Caco-2 (cell line): ENCODE data around the gene OSCP1. TPM values are rescaled to one million over a fixed set of nuclear protein-coding genes. Genes with fewer than 3 reads are reported as not detected.

Experiments
- BruUV-seq: library from RNA; stranded (reverse); fragments of 400-500 nt; replicated peaks from 2 replicates; lab custom pipeline; 2021; lab: Mats Ljungman, UMichigan
- CTCF ChIA-PET: fragments of 300-600 bp; sonication (Branson Sonifier 250); formaldehyde crosslinking; loops from one replicate; lab custom pipeline; 2022; ENCODE audit warnings: antibody characterized with exemption; lab: Charles Lee
- POLR2A ChIA-PET: fragments of 300-600 bp; sonication (Branson Sonifier 250); formaldehyde crosslinking; loops from one replicate; lab custom pipeline; 2022; ENCODE audit warnings: antibody characterized with exemption; lab: Charles Lee
- DNase-seq, 2 experiments: peaks; one replicate each; pipeline versions ENCODE4 v3.0.0 to v3.0.0-alpha.2; 2020 to 2022
- H3K27me3 ChIP-seq: replicated peaks from 2 replicates; pipeline ENCODE4 v1.6.0; 2011; ENCODE audit warnings: low read length; ENCODE audit not compliant: control insufficient read depth, insufficient read depth
- H3K36me3 ChIP-seq: 2 replicates; pipeline ENCODE4 v1.5.1; 2011; ENCODE audit warnings: low read length; ENCODE audit not compliant: control insufficient read depth, insufficient read depth
- H3K4me1 ChIP-seq: fragments of 250-450 bp; sonication (Bioruptor Pico); 2 replicates; pipeline ENCODE4 v1.5.1; 2020; ENCODE audit warnings: mild to moderate bottlenecking
- H3K4me3 ChIP-seq: 2 replicates; pipeline ENCODE4 v1.5.1; 2011; ENCODE audit warnings: low read depth, mild to moderate bottlenecking, control low read depth, low read length
- H3K9me3 ChIP-seq: fragments of 250-450 bp; sonication (Bioruptor Pico); 2 replicates; pipeline ENCODE4 v1.5.1; 2020; ENCODE audit warnings: mild to moderate bottlenecking, moderate library complexity
- H3K27ac Mint-ChIP-seq: one replicate; pipeline ENCODE4 v1.8.0; 2022; ENCODE audit warnings: mixed read lengths; ENCODE audit not compliant: unreplicated experiment
- H3K27me3 Mint-ChIP-seq: one replicate; pipeline ENCODE4 v1.8.0; 2022; ENCODE audit warnings: mixed read lengths; ENCODE audit not compliant: insufficient read depth, unreplicated experiment
- H3K36me3 Mint-ChIP-seq: one replicate; pipeline ENCODE4 v1.8.0; 2022; ENCODE audit warnings: mild to moderate bottlenecking, mixed read lengths; ENCODE audit not compliant: insufficient read depth, unreplicated experiment
- H3K4me1 Mint-ChIP-seq: one replicate; pipeline ENCODE4 v1.8.0; 2022; ENCODE audit warnings: low read depth, mixed read lengths; ENCODE audit not compliant: unreplicated experiment
- H3K4me3 Mint-ChIP-seq: one replicate; pipeline ENCODE4 v1.8.0; 2022; ENCODE audit warnings: mild to moderate bottlenecking, moderate library complexity, mixed read lengths; ENCODE audit not compliant: unreplicated experiment
- H3K9me3 Mint-ChIP-seq: one replicate; pipeline ENCODE4 v1.8.0; 2022; ENCODE audit warnings: mixed read lengths; ENCODE audit not compliant: unreplicated experiment
- intact Hi-C: fragments of 100-400 bp; cut with micrococcal nuclease; formaldehyde crosslinking; loops from one replicate; pipeline ENCODE4 v1.10.0; 2022; ENCODE audit not compliant: unreplicated experiment
- total RNA-seq: library from RNA; stranded (reverse); gene quantifications from 2 replicates; pipeline ENCODE4 v1.2.3, GENCODE V29; 2022
- TF ChIP-seq, protein P1 (sequence below), 2 experiments: fragments of 200-600 bp in 1 of 2; IDR thresholded peaks; 1 replicate in 1 of 2; 2 replicates in 1 of 2; pipeline versions ENCODE4 v1.5.1 to v1.8.0; 2011 to 2022; ENCODE audit warnings: antibody characterized with exemption in 1 of 2, control low read depth in 1 of 2, inconsistent platforms in 1 of 2, low read depth in 1 of 2, low read length in 1 of 2, mild to moderate bottlenecking in 1 of 2, moderate library complexity in 1 of 2; ENCODE audit not compliant: insufficient read depth in 1 of 2, severe bottlenecking in 1 of 2, unreplicated experiment in 1 of 2

The OSCP1 gene
- total RNA-seq, 1 experiment from 2014 or later: 0.91 TPM

DNA sequence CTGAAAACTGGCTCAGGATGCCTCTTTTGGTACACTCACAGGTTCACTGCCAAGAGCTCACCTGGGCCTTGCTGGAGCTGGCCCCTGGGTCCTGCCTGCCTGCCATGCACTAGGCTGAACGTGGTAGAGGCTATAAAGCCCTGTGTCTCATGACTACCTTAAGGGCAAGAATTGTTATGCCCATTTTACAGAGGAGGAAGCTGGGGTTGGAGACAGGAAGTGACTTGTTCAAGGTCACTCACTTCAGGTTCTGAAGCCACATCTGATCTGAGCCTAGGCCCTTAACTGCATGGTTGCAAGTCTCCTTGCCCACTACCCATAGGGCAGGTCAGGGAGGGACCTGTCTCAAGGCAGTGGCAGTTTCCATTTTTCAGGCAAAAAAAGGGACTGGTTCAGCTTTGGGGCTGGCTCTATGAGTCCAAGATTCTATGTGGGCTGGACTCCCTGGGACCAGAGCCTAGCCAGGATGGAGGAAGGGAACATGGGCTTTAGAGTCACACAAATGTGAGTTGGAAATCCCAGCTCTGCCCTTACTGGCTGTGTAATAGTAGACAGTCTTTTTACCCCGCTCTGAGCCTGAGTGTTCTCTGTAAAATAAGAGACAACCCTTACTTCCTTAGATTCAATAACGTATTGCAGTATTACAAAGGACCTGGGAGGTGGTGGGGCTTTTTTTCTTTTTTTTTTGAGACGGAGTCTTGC lies 72.3 kb downstream of the OSCP1 start:
- no peaks in the 10 kb centered on the region for H3K27me3 Mint-ChIP-seq

DNA sequence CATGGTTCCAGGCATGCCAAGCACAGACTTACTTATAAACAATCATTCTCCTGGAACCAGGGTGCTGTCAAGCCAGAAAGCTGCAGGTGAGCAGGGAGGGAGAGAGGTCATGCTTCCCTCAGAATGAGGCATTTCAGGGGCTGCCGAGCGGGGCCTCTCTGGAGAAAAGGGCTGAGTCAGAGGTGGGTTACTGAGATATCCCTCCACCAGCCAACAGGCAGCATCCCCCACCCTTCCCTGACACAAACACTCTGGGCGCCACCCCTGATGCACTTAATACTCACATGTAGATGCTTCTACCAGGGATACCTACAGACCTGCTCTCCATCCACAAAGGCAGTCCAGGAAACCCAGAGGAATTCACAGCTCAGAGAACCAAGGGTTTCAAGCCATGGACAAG lies 77.6 kb downstream of the OSCP1 start:
- CTCF ChIA-PET: no interaction called here
- no peaks in the 10 kb centered on the region for H3K27me3 Mint-ChIP-seq
- H3K27ac Mint-ChIP-seq: no peak overlapping the region
- Histone ChIP-seq H3K4me1 (no peaks in the 10 kb centered on the region; the same call in 1 of the 2 replicates), H3K27me3 (no peaks in the 10 kb centered on the region), H3K36me3 (no peaks in the 10 kb centered on the region), H3K9me3 (no peaks in the 10 kb centered on the region), H3K4me3 (no peak overlapping the region)
- no peak for DNase-seq
- TF ChIP-seq, protein P1, sequence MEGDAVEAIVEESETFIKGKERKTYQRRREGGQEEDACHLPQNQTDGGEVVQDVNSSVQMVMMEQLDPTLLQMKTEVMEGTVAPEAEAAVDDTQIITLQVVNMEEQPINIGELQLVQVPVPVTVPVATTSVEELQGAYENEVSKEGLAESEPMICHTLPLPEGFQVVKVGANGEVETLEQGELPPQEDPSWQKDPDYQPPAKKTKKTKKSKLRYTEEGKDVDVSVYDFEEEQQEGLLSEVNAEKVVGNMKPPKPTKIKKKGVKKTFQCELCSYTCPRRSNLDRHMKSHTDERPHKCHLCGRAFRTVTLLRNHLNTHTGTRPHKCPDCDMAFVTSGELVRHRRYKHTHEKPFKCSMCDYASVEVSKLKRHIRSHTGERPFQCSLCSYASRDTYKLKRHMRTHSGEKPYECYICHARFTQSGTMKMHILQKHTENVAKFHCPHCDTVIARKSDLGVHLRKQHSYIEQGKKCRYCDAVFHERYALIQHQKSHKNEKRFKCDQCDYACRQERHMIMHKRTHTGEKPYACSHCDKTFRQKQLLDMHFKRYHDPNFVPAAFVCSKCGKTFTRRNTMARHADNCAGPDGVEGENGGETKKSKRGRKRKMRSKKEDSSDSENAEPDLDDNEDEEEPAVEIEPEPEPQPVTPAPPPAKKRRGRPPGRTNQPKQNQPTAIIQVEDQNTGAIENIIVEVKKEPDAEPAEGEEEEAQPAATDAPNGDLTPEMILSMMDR (IDR thresholded peaks at IDR 0.05; ENCODE audit: insufficient read depth in 1 of 2, low read depth in 1 of 2, low read length in 1 of 2, severe bottlenecking in 1 of 2, unreplicated experiment in 1 of 2): no peak
- intact Hi-C loops: no loop called here
- no TSS peak for BruUV-seq
- H3K4me1 Mint-ChIP-seq: no peaks in the 10 kb centered on the region
- no peaks in the 10 kb centered on the region for H3K36me3 Mint-ChIP-seq
- POLR2A ChIA-PET: interaction anchor here (0.6 kb wide), 1 partner anchor 45 kb away, joined by 6 read pairs; no protein-coding TSS in a partner anchor
- H3K4me3 Mint-ChIP-seq: no peak overlapping the region
- no peaks in the 10 kb centered on the region for H3K9me3 Mint-ChIP-seq

More for the DNA sequence above, 72.3 kb downstream of the OSCP1 start:
- POLR2A ChIA-PET: interaction anchor here (0.8 kb wide), 1 partner anchor 9 kb away, joined by 3 read pairs; no protein-coding TSS in a partner anchor
- Histone ChIP-seq H3K27me3 (no peaks in the 10 kb centered on the region), H3K4me1 (no peaks in the 10 kb centered on the region; the same call in 1 of the 2 replicates), H3K36me3 (no peaks in the 10 kb centered on the region), H3K9me3 (no peaks in the 10 kb centered on the region), H3K4me3 (no peak overlapping the region)
- H3K36me3 Mint-ChIP-seq: peaks cover 11% of the 10 kb centered on the region
- no TSS peak for BruUV-seq
- no peak overlapping the region for H3K4me3 Mint-ChIP-seq
- DNase-seq: no peak
- CTCF ChIA-PET: no interaction called here
- H3K9me3 Mint-ChIP-seq: no peaks in the 10 kb centered on the region
- intact Hi-C loops: no loop called here
- peaks cover 14% of the 10 kb centered on the region for H3K4me1 Mint-ChIP-seq
- TF ChIP-seq, protein P1 (IDR thresholded peaks at IDR 0.05; ENCODE audit: insufficient read depth in 1 of 2, low read depth in 1 of 2, low read length in 1 of 2, severe bottlenecking in 1 of 2, unreplicated experiment in 1 of 2): no peak
- no peak overlapping the region for H3K27ac Mint-ChIP-seq

GRCh38 chr1:36369061-36369861 lies 81.0 kb downstream of the OSCP1 start:
- Histone ChIP-seq H3K9me3 (no peaks in the 10 kb centered on the region), H3K4me3 (no peak overlapping the region), H3K4me1 (no peaks in the 10 kb centered on the region; the same call in 1 of the 2 replicates), H3K36me3 (no peaks in the 10 kb centered on the region), H3K27me3 (no peaks in the 10 kb centered on the region)
- ChIA-PET POLR2A (no interaction called here), CTCF (interaction anchor here (0.6 to 1.6 kb wide), 8 partner anchors 16 to 220 kb away, joined by 3 to 5 read pairs (median 3); partner anchors contain the start of genes EVA1B and TRAPPC3)
- H3K4me3 Mint-ChIP-seq: no peak overlapping the region
- intact Hi-C loops: loop anchor here (1.0 kb wide), 1 partner anchor 51 kb away; no protein-coding TSS in a partner anchor
- H3K9me3 Mint-ChIP-seq: no peaks in the 10 kb centered on the region
- H3K27ac Mint-ChIP-seq: no peak overlapping the region
- DNase-seq: peak; percentile 67 to 79
- TF ChIP-seq, protein P1 (IDR thresholded peaks at IDR 0.05; ENCODE audit: insufficient read depth in 1 of 2, low read depth in 1 of 2, low read length in 1 of 2, severe bottlenecking in 1 of 2, unreplicated experiment in 1 of 2): peak; percentile 68 to 71
- no TSS peak for BruUV-seq
- no peaks in the 10 kb centered on the region for H3K4me1 Mint-ChIP-seq
- H3K27me3 Mint-ChIP-seq: no peaks in the 10 kb centered on the region
- H3K36me3 Mint-ChIP-seq: no peaks in the 10 kb centered on the region
